Tibial artery (tissue), 4 donors: ENCODE data around the gene PKIB.

Source experiments
- DNase-seq, 2 donors: peaks; one replicate each; pipeline ENCODE4 v3.0.0-alpha.2; 2019
- H3K27ac ChIP-seq, 2 donors: fragments of 200-600 bp; sonication (generic) in 1 of 2; 1 replicate in 1 of 2; 2 replicates in 1 of 2; pipeline ENCODE4 v1.5.1; 2018 to 2019; ENCODE audit warnings: mild to moderate bottlenecking in 1 of 2
- H3K27me3 ChIP-seq, 2 donors: fragments of 200-600 bp; sonication (generic) in 1 of 2; one replicate each; pipeline versions ENCODE4 v1.5.1 to v1.6.0; 2016 to 2019
- H3K36me3 ChIP-seq, 3 donors: fragments of 200-600 bp; sonication (generic) in 2 of 3; one replicate each; pipeline ENCODE4 v1.5.1; 2016 to 2019; ENCODE audit warnings: mild to moderate bottlenecking in 2 of 3
- H3K4me1 ChIP-seq, 4 donors: fragments of 200-600 bp; sonication (generic) in 2 of 4; 1 replicate in 3 of 4; 2 replicates in 1 of 4; pipeline ENCODE4 v1.5.1; 2016 to 2019
- H3K4me3 ChIP-seq, 2 donors: fragments of 200-600 bp; sonication (generic) in 1 of 2; 1 replicate in 1 of 2; 2 replicates in 1 of 2; pipeline ENCODE4 v1.5.1; 2018 to 2019; ENCODE audit warnings: mild to moderate bottlenecking in 2 of 2
- H3K9me3 ChIP-seq, 3 donors: fragments of 200-600 bp; sonication (generic) in 1 of 3; one replicate each; pipeline ENCODE4 v1.5.1; 2016 to 2019
- intact Hi-C: fragments of 100-400 bp; cut with DNase I; formaldehyde crosslinking; loops from one replicate; pipeline ENCODE4 v1.15.0; 2023; ENCODE audit warnings: low total_unique reads
- TF ChIP-seq, protein P1 (sequence below), 2 experiments: fragments of 200-600 bp in 1 of 2; fragments of 450-650 bp in 1 of 2; IDR thresholded peaks; one replicate each; pipeline ENCODE4 v1.5.1; 2017 to 2019; ENCODE audit warnings: antibody characterized with exemption in 2 of 2, mild to moderate bottlenecking in 1 of 2, moderate library complexity in 1 of 2

The PKIB gene

DNA sequence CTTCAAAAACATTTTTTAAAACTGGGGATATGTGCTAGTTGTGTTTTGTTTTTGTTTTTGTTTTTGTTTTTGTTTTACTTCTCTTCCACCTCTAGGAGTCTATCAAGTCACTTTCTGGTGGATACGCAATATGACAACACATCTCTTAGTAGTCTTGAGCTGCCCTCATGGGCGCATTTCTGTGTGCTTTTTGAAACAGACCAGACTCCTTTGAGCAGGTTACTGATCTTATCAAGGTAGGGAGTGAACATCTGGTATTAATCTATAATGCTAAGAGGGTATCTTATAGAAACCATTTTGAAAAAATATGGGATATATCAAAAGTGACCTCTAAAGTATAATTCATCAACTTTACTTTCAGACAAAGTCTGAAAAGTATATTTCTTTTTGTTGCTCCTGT lies 56.2 kb downstream of the PKIB start:
- TF ChIP-seq, protein P1, sequence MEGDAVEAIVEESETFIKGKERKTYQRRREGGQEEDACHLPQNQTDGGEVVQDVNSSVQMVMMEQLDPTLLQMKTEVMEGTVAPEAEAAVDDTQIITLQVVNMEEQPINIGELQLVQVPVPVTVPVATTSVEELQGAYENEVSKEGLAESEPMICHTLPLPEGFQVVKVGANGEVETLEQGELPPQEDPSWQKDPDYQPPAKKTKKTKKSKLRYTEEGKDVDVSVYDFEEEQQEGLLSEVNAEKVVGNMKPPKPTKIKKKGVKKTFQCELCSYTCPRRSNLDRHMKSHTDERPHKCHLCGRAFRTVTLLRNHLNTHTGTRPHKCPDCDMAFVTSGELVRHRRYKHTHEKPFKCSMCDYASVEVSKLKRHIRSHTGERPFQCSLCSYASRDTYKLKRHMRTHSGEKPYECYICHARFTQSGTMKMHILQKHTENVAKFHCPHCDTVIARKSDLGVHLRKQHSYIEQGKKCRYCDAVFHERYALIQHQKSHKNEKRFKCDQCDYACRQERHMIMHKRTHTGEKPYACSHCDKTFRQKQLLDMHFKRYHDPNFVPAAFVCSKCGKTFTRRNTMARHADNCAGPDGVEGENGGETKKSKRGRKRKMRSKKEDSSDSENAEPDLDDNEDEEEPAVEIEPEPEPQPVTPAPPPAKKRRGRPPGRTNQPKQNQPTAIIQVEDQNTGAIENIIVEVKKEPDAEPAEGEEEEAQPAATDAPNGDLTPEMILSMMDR (IDR thresholded peaks at IDR 0.05) = no peak
- no peaks in the 10 kb centered on the region for H3K4me1 ChIP-seq
- H3K9me3 ChIP-seq = no peaks in the 10 kb centered on the region
- no peak overlapping the region for H3K4me3 ChIP-seq
- no peak for DNase-seq
- H3K27ac ChIP-seq = no peak overlapping the region
- intact Hi-C loops = no loop called here
- H3K27me3 ChIP-seq = no peaks in the 10 kb centered on the region
- no peaks in the 10 kb centered on the region for H3K36me3 ChIP-seq

DNA sequence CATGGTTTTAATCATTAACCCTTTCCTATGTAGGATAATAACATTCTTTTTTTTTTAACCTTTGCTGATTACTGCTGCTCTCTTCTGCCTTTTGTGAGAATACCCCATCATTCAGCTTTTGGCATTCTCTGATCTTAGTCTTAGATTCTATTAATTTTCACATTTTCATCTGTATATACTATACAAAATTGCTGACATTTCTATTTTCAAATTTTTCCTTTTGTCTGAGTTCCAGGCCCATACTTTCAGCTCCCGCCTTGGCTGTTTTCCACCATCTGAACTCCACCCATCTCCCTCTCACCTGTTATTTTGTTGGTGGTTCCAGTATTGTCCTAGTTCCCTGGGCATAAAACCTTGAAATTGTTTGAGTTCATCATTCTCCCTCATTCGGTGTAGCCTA lies 59.2 kb downstream of the PKIB start:
- Histone ChIP-seq H3K27me3 (no peaks in the 10 kb centered on the region), H3K36me3 (no peaks in the 10 kb centered on the region), H3K27ac (no peak overlapping the region), H3K4me3 (no peak overlapping the region), H3K9me3 (no peaks in the 10 kb centered on the region), H3K4me1 (no peaks in the 10 kb centered on the region)
- intact Hi-C loops = no loop called here
- DNase-seq = no peak
- TF ChIP-seq, protein P1 (IDR thresholded peaks at IDR 0.05) = no peak

DNA sequence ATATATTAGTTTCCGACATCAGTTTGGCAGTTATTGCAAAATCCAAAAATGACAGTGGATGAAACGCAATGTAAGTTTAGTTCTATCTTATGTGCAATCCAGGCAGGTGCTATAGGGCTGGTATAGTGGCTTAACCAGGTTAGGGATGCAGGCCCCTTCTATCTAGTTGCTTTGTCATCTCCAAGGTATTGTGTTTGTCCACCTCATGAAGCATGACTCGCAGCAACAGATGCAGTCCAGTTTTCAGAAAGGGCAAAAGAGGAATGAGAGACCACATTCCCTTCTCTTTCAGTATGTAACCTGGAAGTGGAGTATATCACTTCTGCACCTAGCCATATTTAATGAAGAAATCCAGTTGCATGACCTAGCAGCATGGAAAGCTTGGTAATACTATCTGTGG lies 59.7 kb downstream of the PKIB start:
- intact Hi-C loops = no loop called here
- H3K4me1 ChIP-seq = no peaks in the 10 kb centered on the region

DNA sequence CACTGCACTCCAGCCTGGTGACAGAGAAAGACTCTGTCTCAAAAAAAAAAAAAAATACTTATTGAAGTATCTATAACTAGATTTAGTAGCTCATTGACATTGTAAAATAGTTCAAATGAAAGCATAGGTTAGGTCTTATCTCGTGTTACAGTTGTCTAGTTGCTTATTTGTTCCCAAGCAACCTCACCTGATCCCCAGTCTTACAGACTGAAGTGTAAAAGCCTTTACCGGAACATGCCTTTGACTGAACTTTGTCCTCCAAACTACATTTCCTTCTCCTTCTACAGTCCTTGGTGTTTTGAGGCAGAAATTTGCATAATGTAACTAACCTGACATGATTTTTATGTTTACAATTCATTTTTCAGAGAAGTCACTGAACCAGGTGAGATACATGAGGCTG lies 61.0 kb downstream of the PKIB start:
- no peaks in the 10 kb centered on the region for H3K27me3 ChIP-seq

More for the DNA sequence above, 59.7 kb downstream of the PKIB start:
- H3K27ac ChIP-seq = no peak overlapping the region
- DNase-seq = no peak
- no peak overlapping the region for H3K4me3 ChIP-seq
- TF ChIP-seq, protein P1 (IDR thresholded peaks at IDR 0.05) = no peak
- no peaks in the 10 kb centered on the region for H3K27me3 ChIP-seq
- no peaks in the 10 kb centered on the region for H3K36me3 ChIP-seq
- H3K9me3 ChIP-seq = no peaks in the 10 kb centered on the region

DNA sequence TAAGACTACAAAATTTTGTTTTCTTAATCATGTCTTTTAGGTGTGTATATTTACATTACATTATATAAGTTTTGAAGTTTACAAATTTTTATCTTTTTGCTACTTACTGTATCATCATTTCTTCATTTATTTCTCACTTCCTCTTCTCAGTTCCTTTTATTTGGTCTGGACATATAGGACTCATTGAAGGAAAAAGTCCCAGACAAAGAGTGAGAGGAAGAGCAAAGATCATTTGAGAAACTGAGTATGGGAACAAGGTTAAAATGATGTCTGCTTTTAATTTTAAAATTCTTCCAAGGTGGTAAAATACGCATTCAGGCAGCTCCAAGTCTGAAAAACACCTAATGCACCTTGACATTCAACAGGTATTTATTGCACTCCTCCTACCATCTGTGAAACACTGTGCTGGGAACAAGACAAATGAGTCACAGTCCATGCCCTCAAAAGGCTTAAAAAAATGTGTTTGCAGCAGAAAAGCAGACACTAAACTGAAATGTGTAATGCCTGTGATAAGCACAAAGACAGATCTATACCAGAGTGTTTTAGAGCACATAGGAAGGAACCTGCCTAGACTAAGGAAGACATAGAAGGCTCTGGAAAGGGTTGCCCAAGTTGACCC lies 63.2 kb downstream of the PKIB start:
- no peaks in the 10 kb centered on the region for H3K4me1 ChIP-seq
- H3K36me3 ChIP-seq = no peaks in the 10 kb centered on the region
- no peak overlapping the region for H3K27ac ChIP-seq
- no peaks in the 10 kb centered on the region for H3K27me3 ChIP-seq
- DNase-seq = no peak
- TF ChIP-seq, protein P1 (IDR thresholded peaks at IDR 0.05) = no peak
- intact Hi-C loops = no loop called here
- no peaks in the 10 kb centered on the region for H3K9me3 ChIP-seq
- no peak overlapping the region for H3K4me3 ChIP-seq

More for the DNA sequence above, 61.0 kb downstream of the PKIB start:
- Histone ChIP-seq H3K27ac (no peak overlapping the region), H3K4me1 (no peaks in the 10 kb centered on the region), H3K9me3 (no peaks in the 10 kb centered on the region), H3K4me3 (no peak overlapping the region), H3K36me3 (no peaks in the 10 kb centered on the region)
- intact Hi-C loops = no loop called here
- no peak for DNase-seq
- TF ChIP-seq, protein P1 (IDR thresholded peaks at IDR 0.05) = no peak

DNA sequence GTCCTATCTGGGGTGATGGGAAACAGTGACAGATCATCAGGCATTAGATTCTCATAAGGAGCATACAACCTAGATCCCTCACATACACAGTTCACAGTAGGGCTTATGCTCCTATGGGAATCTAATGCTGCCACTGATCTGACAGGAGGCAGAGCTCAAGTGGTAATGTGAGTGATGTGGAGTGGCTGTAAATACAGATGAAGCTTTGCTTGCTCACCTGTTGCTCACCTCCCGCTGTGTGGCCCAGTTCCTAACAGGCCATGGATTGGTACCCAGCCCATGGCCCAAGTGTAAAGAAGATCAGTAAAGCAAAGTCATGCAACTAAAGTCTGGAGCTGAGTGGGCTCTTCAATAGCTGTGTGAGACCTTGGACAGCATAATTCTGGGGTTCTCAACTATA lies 65.9 kb downstream of the PKIB start:
- Histone ChIP-seq H3K4me3 (no peak overlapping the region), H3K27me3 (no peaks in the 10 kb centered on the region), H3K9me3 (no peaks in the 10 kb centered on the region), H3K36me3 (no peaks in the 10 kb centered on the region), H3K27ac (no peak overlapping the region), H3K4me1 (no peaks in the 10 kb centered on the region)
- intact Hi-C loops = no loop called here
- no peak for DNase-seq
- TF ChIP-seq, protein P1 (IDR thresholded peaks at IDR 0.05) = no peak
